Activated CD8-positive, alpha-beta memory T cell treated with anti-CD3 and anti-CD28 coated beads, Interleukin-2, amount 50 U/mL, for 1 hour (primary cell): ENCODE data around the gene RWDD4.

Source experiments
- DNase-seq: peaks from one replicate; pipeline ENCODE4 v3.0.0-alpha.2; 2020; ENCODE audit errors: extremely low read depth

Gene RWDD4

GRCh38 chr4:183600189-183600685 is 58.7 kb downstream of the RWDD4 start:
- no peak for DNase-seq

GRCh38 chr4:183599690-183600089 is 59.3 kb downstream of the RWDD4 start:
- no peak for DNase-seq

- no peak for DNase-seq
These were observed 59.7 kb downstream of the RWDD4 start for GRCh38 chr4:183599284-183599683.

GRCh38 chr4:183596067-183596757 is 62.8 kb downstream of the RWDD4 start:
- no peak for DNase-seq

- no peak for DNase-seq
These were observed 64.2 kb downstream of the RWDD4 start for GRCh38 chr4:183594823-183595222.

GRCh38 chr4:183591301-183591700 is 67.7 kb downstream of the RWDD4 start:
- no peak for DNase-seq
